ENCODE measurements around the gene BCAN. TPM values are rescaled to one million over a fixed set of nuclear protein-coding genes. Genes with fewer than 3 reads are reported as not detected.

The BCAN gene
- total RNA-seq, 2 experiments from 2014 or later: not detected

GRCh38 chr1:156638189-156638985 lies 3.5 kb upstream of the BCAN start:
- DNase-seq (no peak), ATAC-seq (no peak)
- no peaks in the 10 kb centered on the region for H3K36me3 Mint-ChIP-seq (ENCODE audit: low read depth)
- intact Hi-C loops (cut with micrococcal nuclease): no loop called here
- POLR2A ChIA-PET: no interaction called here
- H3K9me3 Mint-ChIP-seq: no peaks in the 10 kb centered on the region
- H3K4me1 Mint-ChIP-seq (ENCODE audit: low read depth): peaks cover 13% of the 10 kb centered on the region
- CTCF ChIA-PET: interaction anchor here (1.5 to 12.8 kb wide), 2 partner anchors 12 to 253 kb away, joined by 4 to 146 read pairs; no protein-coding TSS in a partner anchor
- H3K27ac Mint-ChIP-seq: no peak overlapping the region
- H3K4me3 Mint-ChIP-seq: no peak overlapping the region
- TF ChIP-seq CTCF (IDR thresholded peaks at IDR 0.05): no peak
- peaks cover 60% of the 10 kb centered on the region for H3K27me3 Mint-ChIP-seq

DNA sequence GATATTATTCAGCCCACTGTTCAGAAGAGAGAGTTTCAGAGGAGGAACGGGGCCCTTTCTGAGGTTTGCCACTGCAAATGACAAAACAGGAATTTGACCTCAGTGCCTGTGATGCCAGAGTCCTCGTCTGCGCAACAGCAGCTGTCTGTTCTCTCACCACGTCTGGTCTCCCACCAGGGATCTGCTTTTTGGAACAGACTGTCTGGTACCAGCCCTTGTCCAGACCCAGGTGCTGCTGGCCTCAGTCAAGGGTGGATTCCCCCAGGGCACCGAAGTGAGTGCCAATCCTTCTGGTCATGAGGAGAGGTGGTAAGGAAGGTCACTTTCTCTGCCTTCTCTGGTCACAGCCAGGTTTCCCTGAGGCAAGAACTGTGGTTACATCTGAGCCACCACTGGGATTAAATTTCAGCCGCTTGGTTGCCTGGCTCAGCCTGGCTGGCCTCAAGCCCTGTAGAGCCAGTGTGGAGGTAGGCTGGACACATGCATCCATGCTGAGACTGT lies 2.3 kb upstream of the BCAN start:
- TF ChIP-seq CTCF (IDR thresholded peaks at IDR 0.05): no peak
- intact Hi-C loops (cut with micrococcal nuclease): no loop called here
- Mint-ChIP-seq H3K36me3 (ENCODE audit: low read depth) (no peaks in the 10 kb centered on the region), H3K27ac (no peak overlapping the region), H3K4me3 (no peak overlapping the region), H3K4me1 (ENCODE audit: low read depth) (peaks cover 20% of the 10 kb centered on the region), H3K27me3 (peaks cover 66% of the 10 kb centered on the region), H3K9me3 (no peaks in the 10 kb centered on the region)
- CTCF ChIA-PET: interaction anchor here (1.4 to 12.8 kb wide), 4 partner anchors 14 to 254 kb away, joined by 3 to 146 read pairs (median 6); no protein-coding TSS in a partner anchor
- ATAC-seq (no peak), DNase-seq (no peak)
- POLR2A ChIA-PET: interaction anchor here (0.9 to 1.1 kb wide), 2 partner anchors 10 to 11 kb away, joined by 3 read pairs; no protein-coding TSS in a partner anchor

- no peak for TF ChIP-seq CTCF (IDR thresholded peaks at IDR 0.05)
- no peaks in the 10 kb centered on the region for H3K9me3 Mint-ChIP-seq
- DNase-seq (no peak), ATAC-seq (no peak)
- peaks cover 76% of the 10 kb centered on the region for H3K27me3 Mint-ChIP-seq
- H3K36me3 Mint-ChIP-seq (ENCODE audit: low read depth): no peaks in the 10 kb centered on the region
- ChIA-PET CTCF (interaction anchor here (1.9 to 12.8 kb wide), 5 partner anchors 15 to 256 kb away, joined by 7 to 146 read pairs (median 34); no protein-coding TSS in a partner anchor), POLR2A (no interaction called here)
- no peak overlapping the region for H3K27ac Mint-ChIP-seq
- intact Hi-C loops (cut with micrococcal nuclease): no loop called here
- peaks cover 20% of the 10 kb centered on the region for H3K4me1 Mint-ChIP-seq (ENCODE audit: low read depth)
- H3K4me3 Mint-ChIP-seq: peak overlapping the region; percentile 10
These were observed 843 bp upstream of the BCAN start for GRCh38 chr1:156640842-156641706.

- no peak for TF ChIP-seq CTCF (IDR thresholded peaks at IDR 0.05)
These were observed 540 bp downstream of the BCAN start for GRCh38 chr1:156642265-156643048.

More at GRCh38 chr1:156642265-156643048, 540 bp downstream of the BCAN start:
- peaks cover 20% of the 10 kb centered on the region for H3K4me1 Mint-ChIP-seq (ENCODE audit: low read depth)
- no peak overlapping the region for H3K27ac Mint-ChIP-seq
- H3K9me3 Mint-ChIP-seq: no peaks in the 10 kb centered on the region
- no peak for DNase-seq
- intact Hi-C loops (cut with micrococcal nuclease): no loop called here
- no peaks in the 10 kb centered on the region for H3K36me3 Mint-ChIP-seq (ENCODE audit: low read depth)
- peaks cover 79% of the 10 kb centered on the region for H3K27me3 Mint-ChIP-seq
- ChIA-PET CTCF (interaction anchor here (1.7 to 12.8 kb wide), 6 partner anchors 9 to 257 kb away, joined by 4 to 146 read pairs (median 26); no protein-coding TSS in a partner anchor), POLR2A (interaction anchor here (0.8 to 1.7 kb wide), 4 partner anchors 9 to 18 kb away, joined by 3 to 9 read pairs (median 4); no protein-coding TSS in a partner anchor)
- H3K4me3 Mint-ChIP-seq: no peak overlapping the region
- ATAC-seq: no peak

Measured in activated CD8-positive, alpha-beta T cell treated with anti-CD3 and anti-CD28 coated beads for 36 hours (primary cell).